Adrenal gland (tissue), 5 donors: Measurements from ENCODE around the gene LBHD2.

ENCODE experiments used
- POLR2A ChIP-seq, 2 donors: fragments of 450-650 bp; IDR thresholded peaks; one replicate each; pipeline ENCODE4 v1.6.1; 2017; ENCODE audit warnings: antibody characterized with exemption in 2 of 2, mild to moderate bottlenecking in 2 of 2, moderate library complexity in 1 of 2
- TF ChIP-seq, protein P1 (sequence below), 6 experiments: fragments of 450-650 bp in 4 of 6; fragments of 200-600 bp in 2 of 6; sonication (generic) in 1 of 6; IDR thresholded peaks; 1 replicate in 5 of 6; 2 replicates in 1 of 6; pipeline versions ENCODE4 v1.5.1 to v1.8.0; 2016 to 2021; ENCODE audit warnings: antibody characterized with exemption in 6 of 6, mild to moderate bottlenecking in 2 of 6, moderate library complexity in 1 of 6
- donor health status: DM: no; HTN: no; CAD: no.

DNA sequence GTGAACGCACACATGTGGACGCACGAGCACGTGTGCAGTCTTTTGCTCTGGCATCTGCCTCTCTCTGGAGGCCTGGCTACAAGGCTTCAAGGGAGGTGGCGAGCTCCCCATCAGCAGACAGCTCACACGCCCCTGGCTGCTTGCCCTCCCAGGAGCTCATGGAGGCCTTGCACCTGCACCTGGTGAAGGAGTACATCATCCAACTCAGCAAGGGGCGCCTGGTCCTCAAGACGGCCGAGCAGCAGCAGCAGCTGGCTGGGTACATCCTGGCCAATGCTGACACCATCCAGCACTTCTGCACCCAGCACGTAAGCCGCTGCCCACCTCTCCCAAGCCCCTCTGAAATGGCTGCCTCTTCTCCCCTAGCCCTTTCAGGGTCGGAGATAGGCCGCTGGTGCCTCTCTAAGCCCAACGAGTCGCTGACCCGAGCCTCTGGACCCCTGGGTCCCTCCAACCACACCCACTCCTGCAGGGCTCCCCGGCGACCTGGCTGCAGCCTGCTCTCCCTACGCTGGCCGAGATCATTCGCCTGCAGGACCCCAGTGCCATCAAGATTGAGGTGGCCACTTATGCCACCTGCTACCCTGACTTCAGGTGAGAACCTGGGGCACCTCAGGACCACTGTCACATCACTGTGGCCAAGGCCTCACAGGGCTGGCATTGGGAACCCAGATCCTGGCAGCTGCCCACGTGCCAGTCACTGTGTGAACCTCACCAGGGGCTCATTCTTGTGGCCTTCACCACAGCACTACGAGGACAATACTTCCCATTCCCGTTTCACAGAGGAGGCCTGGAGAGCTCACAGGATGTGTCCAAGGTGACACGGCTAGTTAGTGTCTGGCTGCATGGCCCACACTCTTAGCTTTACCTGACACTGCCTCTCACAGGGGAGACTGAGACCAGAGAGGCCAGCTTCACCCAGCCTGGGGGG, 49.5 kb downstream of the LBHD2 start:
- TF ChIP-seq, protein P1, sequence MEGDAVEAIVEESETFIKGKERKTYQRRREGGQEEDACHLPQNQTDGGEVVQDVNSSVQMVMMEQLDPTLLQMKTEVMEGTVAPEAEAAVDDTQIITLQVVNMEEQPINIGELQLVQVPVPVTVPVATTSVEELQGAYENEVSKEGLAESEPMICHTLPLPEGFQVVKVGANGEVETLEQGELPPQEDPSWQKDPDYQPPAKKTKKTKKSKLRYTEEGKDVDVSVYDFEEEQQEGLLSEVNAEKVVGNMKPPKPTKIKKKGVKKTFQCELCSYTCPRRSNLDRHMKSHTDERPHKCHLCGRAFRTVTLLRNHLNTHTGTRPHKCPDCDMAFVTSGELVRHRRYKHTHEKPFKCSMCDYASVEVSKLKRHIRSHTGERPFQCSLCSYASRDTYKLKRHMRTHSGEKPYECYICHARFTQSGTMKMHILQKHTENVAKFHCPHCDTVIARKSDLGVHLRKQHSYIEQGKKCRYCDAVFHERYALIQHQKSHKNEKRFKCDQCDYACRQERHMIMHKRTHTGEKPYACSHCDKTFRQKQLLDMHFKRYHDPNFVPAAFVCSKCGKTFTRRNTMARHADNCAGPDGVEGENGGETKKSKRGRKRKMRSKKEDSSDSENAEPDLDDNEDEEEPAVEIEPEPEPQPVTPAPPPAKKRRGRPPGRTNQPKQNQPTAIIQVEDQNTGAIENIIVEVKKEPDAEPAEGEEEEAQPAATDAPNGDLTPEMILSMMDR (IDR thresholded peaks at IDR 0.05) = no peak
- TF ChIP-seq POLR2A (IDR thresholded peaks at IDR 0.05) = no peak
